H9 (cell line): Measurements from ENCODE around the gene PFN1. TPM values are rescaled to one million over a fixed set of nuclear protein-coding genes. Genes with fewer than 3 reads are reported as not detected.
A peak's percentile ranks its signal among the peaks of the same experiment; 100 is the strongest.

Experiments
- DNase-seq: peaks from one replicate; pipeline ENCODE4 v3.0.0-alpha.2; 2017
- H2AFZ ChIP-seq: one replicate; pipeline ENCODE4 v1.6.1; 2013; ENCODE audit warnings: mild to moderate bottlenecking, low read length, control low read depth, moderate library complexity
- H2AK5ac ChIP-seq: 2 replicates; pipeline ENCODE4 v1.6.1; 2013; ENCODE audit warnings: low read length, control low read depth, mixed read lengths; ENCODE audit not compliant: insufficient read length
- H2BK120ac ChIP-seq: one replicate; pipeline ENCODE4 v1.6.1; 2013; ENCODE audit warnings: low read depth, mild to moderate bottlenecking, low read length, control low read depth, inconsistent platforms; ENCODE audit not compliant: poor library complexity, severe bottlenecking
- H2BK12ac ChIP-seq: 2 replicates; pipeline ENCODE4 v1.6.1; 2013; ENCODE audit warnings: low read length, control low read depth, mixed read lengths, low read depth; ENCODE audit not compliant: insufficient read length
- H2BK15ac ChIP-seq: 2 replicates; pipeline ENCODE4 v1.6.1; 2013; ENCODE audit warnings: low read depth, low read length, control low read depth
- H2BK20ac ChIP-seq: one replicate; pipeline ENCODE4 v1.6.1; 2013; ENCODE audit warnings: low read depth, mild to moderate bottlenecking, low read length, control low read depth, inconsistent platforms; ENCODE audit not compliant: poor library complexity, severe bottlenecking
- H2BK5ac ChIP-seq: 2 replicates; pipeline ENCODE4 v1.6.1; 2013; ENCODE audit warnings: low read length, control low read depth, mixed read lengths; ENCODE audit not compliant: insufficient read length
- H3K14ac ChIP-seq: 2 replicates; pipeline ENCODE4 v1.6.1; 2013; ENCODE audit warnings: low read length, control low read depth; ENCODE audit not compliant: insufficient read depth
- H3K18ac ChIP-seq: 2 replicates; pipeline ENCODE4 v1.6.1; 2013; ENCODE audit warnings: low read depth, mild to moderate bottlenecking, mixed read lengths, low read length, control low read depth; ENCODE audit not compliant: insufficient read length
- H3K23ac ChIP-seq: 2 replicates; pipeline ENCODE4 v1.6.1; 2013; ENCODE audit warnings: low read length, control low read depth, mixed read lengths, low read depth; ENCODE audit not compliant: insufficient read length
- H3K23me2 ChIP-seq: 2 replicates; pipeline ENCODE4 v1.6.1; 2013; ENCODE audit warnings: low read depth, mild to moderate bottlenecking, mixed read lengths, low read length, control low read depth; ENCODE audit not compliant: insufficient read length, poor library complexity, severe bottlenecking
- H3K27ac ChIP-seq: 2 replicates; pipeline ENCODE4 v1.5.1; 2013; ENCODE audit warnings: low read length, control low read depth, mixed read lengths, low read depth; ENCODE audit not compliant: insufficient read length
- H3K27me3 ChIP-seq: 2 replicates; pipeline ENCODE4 v1.6.1; 2013; ENCODE audit warnings: low read length, control low read depth, inconsistent platforms; ENCODE audit not compliant: insufficient read depth
- H3K4ac ChIP-seq: 2 replicates; pipeline ENCODE4 v1.6.1; 2013; ENCODE audit warnings: low read depth, mild to moderate bottlenecking, control low read depth, inconsistent platforms, low read length, moderate library complexity
- H3K4me1 ChIP-seq: 2 replicates; pipeline ENCODE4 v1.6.1; 2013; ENCODE audit warnings: low read length, control low read depth, inconsistent platforms; ENCODE audit not compliant: insufficient read depth
- H3K4me2 ChIP-seq: 2 replicates; pipeline ENCODE4 v1.6.1; 2013; ENCODE audit warnings: low read length, control low read depth, mixed read lengths; ENCODE audit not compliant: insufficient read length, insufficient read depth
- H3K56ac ChIP-seq: 2 replicates; pipeline ENCODE4 v1.6.1; 2013; ENCODE audit warnings: low read depth, mild to moderate bottlenecking, mixed read lengths, low read length, control low read depth; ENCODE audit not compliant: insufficient read length
- H3K79me1 ChIP-seq: 2 replicates; pipeline ENCODE4 v1.6.1; 2013; ENCODE audit warnings: low read depth, mild to moderate bottlenecking, moderate library complexity, low read length, control low read depth, inconsistent platforms; ENCODE audit not compliant: insufficient read depth, poor library complexity, severe bottlenecking
- H3K79me2 ChIP-seq: 2 replicates; pipeline ENCODE4 v1.6.1; 2013; ENCODE audit warnings: low read length, control low read depth, inconsistent platforms; ENCODE audit not compliant: insufficient read depth
- H3K9ac ChIP-seq: 2 replicates; pipeline ENCODE4 v1.6.1; 2013; ENCODE audit warnings: low read length, control low read depth, mixed read lengths; ENCODE audit not compliant: insufficient read length; ENCODE audit errors: extremely low read depth
- H3K9me3 ChIP-seq: one replicate; pipeline ENCODE4 v1.6.1; 2013; ENCODE audit warnings: low read depth, low read length, inconsistent platforms; ENCODE audit not compliant: control insufficient read depth
- H3T11ph ChIP-seq: one replicate; pipeline ENCODE4 v1.6.1; 2013; ENCODE audit warnings: mild to moderate bottlenecking, low read length, control low read depth, inconsistent platforms
- H4K20me1 ChIP-seq: one replicate; pipeline ENCODE4 v1.6.1; 2013; ENCODE audit not compliant: control insufficient read depth, insufficient read length, insufficient read depth
- H4K5ac ChIP-seq: 2 replicates; pipeline ENCODE4 v1.6.1; 2013; ENCODE audit warnings: low read depth, mild to moderate bottlenecking, mixed read lengths, low read length, control low read depth; ENCODE audit not compliant: insufficient read length
- H4K8ac ChIP-seq: replicated peaks from 2 replicates; pipeline ENCODE4 v1.6.1; 2013; ENCODE audit warnings: low read length, control low read depth, mixed read lengths, low read depth; ENCODE audit not compliant: insufficient read length
- H4K91ac ChIP-seq: 2 replicates; pipeline ENCODE4 v1.6.1; 2013; ENCODE audit warnings: low read depth, mild to moderate bottlenecking, moderate library complexity, mixed read lengths, low read length, control low read depth; ENCODE audit not compliant: insufficient read length
- H3K27ac Mint-ChIP-seq, 3 experiments: 2 replicates in 2 of 3; 3 replicates in 1 of 3; pipeline ENCODE4 v1.8.0; 2020 to 2021; ENCODE audit warnings: mixed read lengths in 3 of 3, mild to moderate bottlenecking in 1 of 3, moderate library complexity in 1 of 3
- H3K27me3 Mint-ChIP-seq: 2 replicates; pipeline ENCODE4 v1.8.0; 2021; ENCODE audit warnings: low read depth, mild to moderate bottlenecking, moderate library complexity, mixed read lengths
- H3K36me3 Mint-ChIP-seq, 3 experiments: 2 replicates in 2 of 3; 3 replicates in 1 of 3; pipeline ENCODE4 v1.8.0; 2020 to 2021; ENCODE audit warnings: low read depth in 3 of 3, mixed read lengths in 3 of 3; ENCODE audit not compliant: insufficient read depth in 1 of 3
- H3K4me1 Mint-ChIP-seq, 2 experiments: 2 replicates each; pipeline ENCODE4 v1.8.0; 2020; ENCODE audit warnings: mixed read lengths in 2 of 2
- H3K4me3 Mint-ChIP-seq, 2 experiments: 2 replicates in 1 of 2; 3 replicates in 1 of 2; pipeline ENCODE4 v1.8.0; 2020 to 2021; ENCODE audit warnings: mild to moderate bottlenecking in 2 of 2, mixed read lengths in 2 of 2, moderate library complexity in 1 of 2
- H3K9me3 Mint-ChIP-seq, 2 experiments: 2 replicates in 1 of 2; 3 replicates in 1 of 2; pipeline ENCODE4 v1.8.0; 2020; ENCODE audit warnings: mild to moderate bottlenecking in 2 of 2, mixed read lengths in 2 of 2, moderate library complexity in 1 of 2
- WGBS: extraction: QIAGEN DNeasy Blood & Tissue Kit; methylation state at CpG from one replicate; pipeline ENCODE4 v1.1.7; 2013; ENCODE audit warnings: missing lambda C conversion rate, low lambda C conversion rate, mixed read lengths; ENCODE audit not compliant: insufficient read length; ENCODE audit errors: extremely low coverage; 5-methylcytosine and 5-hydroxymethylcytosine counted together
- total RNA-seq: library from RNA; stranded (reverse); gene quantifications from 2 replicates; pipeline ENCODE4 v1.2.1, GENCODE V29; 2021
- TF ChIP-seq, protein P1 (sequence below): fragments of 200-600 bp; sonication (generic); conservative IDR thresholded peaks from 3 replicates; pipeline ENCODE4 v1.8.0; 2021; ENCODE audit warnings: antibody characterized with exemption, mild to moderate bottlenecking

PFN1 gene
- total RNA-seq, 1 experiment from 2014 or later = 1,149 TPM

DNA sequence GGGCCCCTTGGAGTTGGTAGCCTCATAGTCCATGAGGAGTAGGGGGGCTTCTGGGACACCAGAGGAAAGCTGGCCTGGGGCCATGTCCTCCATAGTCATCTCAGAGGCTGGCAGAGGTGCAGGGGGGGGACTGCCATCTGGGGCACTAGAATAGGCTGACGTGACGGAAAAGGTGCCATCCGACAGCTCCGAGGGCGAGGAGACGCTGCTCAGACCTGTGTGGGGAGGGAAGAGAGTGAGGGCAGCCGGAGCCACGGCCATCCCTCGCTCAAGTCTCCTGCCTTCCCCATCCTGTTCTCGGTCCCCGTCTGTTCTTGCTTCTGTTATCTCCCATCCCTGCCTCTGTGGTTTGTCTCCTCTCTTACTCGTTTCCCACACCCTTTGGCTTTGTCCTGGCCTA, 24.0 kb upstream of the PFN1 start:
- Histone ChIP-seq H3K9ac (no peak overlapping the region), H3K27ac (no peak overlapping the region), H3K23ac (no peak overlapping the region), H3K79me2 (peaks cover 2% of the 10 kb centered on the region; the same call in 1 of the 2 replicates), H2BK12ac (no peak overlapping the region), H2AK5ac (no peak overlapping the region), H2BK15ac (no peak overlapping the region), H3K14ac (peak overlapping the region; percentile 2; the same call in 1 of the 2 replicates), H3K56ac (no peak overlapping the region), H2BK120ac (no peak overlapping the region), H2BK5ac (no peak overlapping the region), H2AFZ (no peak overlapping the region), H3K23me2 (peaks cover 15% of the 10 kb centered on the region), H4K8ac (no peak overlapping the region), H4K20me1 (no peaks in the 10 kb centered on the region), H2BK20ac (no peak overlapping the region), H4K91ac (no peak overlapping the region), H3K9me3 (no peaks in the 10 kb centered on the region), H3K4ac (no peak overlapping the region), H4K5ac (no peak overlapping the region), H3K18ac (no peak overlapping the region), H3K4me2 (peak overlapping the region; percentile 4), H3K4me1 (peaks cover 10% of the 10 kb centered on the region; the same call in 1 of the 2 replicates), H3K79me1 (no peaks in the 10 kb centered on the region), H3T11ph (no peak overlapping the region), H3K27me3 (peaks cover 12% of the 10 kb centered on the region; the same call in 1 of the 2 replicates)
- DNase-seq = no peak
- H3K27me3 Mint-ChIP-seq = peaks cover 43% of the 10 kb centered on the region
- WGBS = no CpG with 5 or more reads among the region's 12 CpGs
- H3K9me3 Mint-ChIP-seq = no peaks in the 10 kb centered on the region
- H3K4me1 Mint-ChIP-seq = peaks cover 31% of the 10 kb centered on the region in 2 experiments
- H3K4me3 Mint-ChIP-seq = peak overlapping the region in 1 of 2 experiments; percentile 73; a peak in 4 of 5 replicates
- H3K27ac Mint-ChIP-seq = peak overlapping the region; percentile 83 to 98 (median 88); a peak in 6 of 7 replicates
- TF ChIP-seq, protein P1, sequence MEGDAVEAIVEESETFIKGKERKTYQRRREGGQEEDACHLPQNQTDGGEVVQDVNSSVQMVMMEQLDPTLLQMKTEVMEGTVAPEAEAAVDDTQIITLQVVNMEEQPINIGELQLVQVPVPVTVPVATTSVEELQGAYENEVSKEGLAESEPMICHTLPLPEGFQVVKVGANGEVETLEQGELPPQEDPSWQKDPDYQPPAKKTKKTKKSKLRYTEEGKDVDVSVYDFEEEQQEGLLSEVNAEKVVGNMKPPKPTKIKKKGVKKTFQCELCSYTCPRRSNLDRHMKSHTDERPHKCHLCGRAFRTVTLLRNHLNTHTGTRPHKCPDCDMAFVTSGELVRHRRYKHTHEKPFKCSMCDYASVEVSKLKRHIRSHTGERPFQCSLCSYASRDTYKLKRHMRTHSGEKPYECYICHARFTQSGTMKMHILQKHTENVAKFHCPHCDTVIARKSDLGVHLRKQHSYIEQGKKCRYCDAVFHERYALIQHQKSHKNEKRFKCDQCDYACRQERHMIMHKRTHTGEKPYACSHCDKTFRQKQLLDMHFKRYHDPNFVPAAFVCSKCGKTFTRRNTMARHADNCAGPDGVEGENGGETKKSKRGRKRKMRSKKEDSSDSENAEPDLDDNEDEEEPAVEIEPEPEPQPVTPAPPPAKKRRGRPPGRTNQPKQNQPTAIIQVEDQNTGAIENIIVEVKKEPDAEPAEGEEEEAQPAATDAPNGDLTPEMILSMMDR = no peak
- peaks cover 20 to 42% (median 24%) of the 10 kb centered on the region in 3 experiments for H3K36me3 Mint-ChIP-seq
